Thymus (tissue), 11 donors: Measurements from ENCODE around the gene ELAVL1. TPM values are rescaled to one million over a fixed set of nuclear protein-coding genes. Genes with fewer than 3 reads are reported as not detected.
"Not testable (repeated sequence)": the region's sequence is repeated elsewhere in the genome, so short reads cannot be mapped to it uniquely, and the experiment has no call there.

ENCODE experiments used
- DNase-seq, 9 donors: peaks; one replicate each; pipeline ENCODE4 v3.0.0-alpha.2; 2013; ENCODE audit warnings: low spot score in 9 of 9, low read depth in 6 of 9, missing footprints in 1 of 9
- H3K27ac ChIP-seq, 2 donors: one replicate each; pipeline ENCODE4 v1.5.1; 2013; ENCODE audit warnings: control low read depth in 1 of 2, low read depth in 1 of 2, low read length in 1 of 2, mild to moderate bottlenecking in 1 of 2, moderate library complexity in 1 of 2
- H3K27me3 ChIP-seq, 2 donors: one replicate each; pipeline ENCODE4 v1.5.1; 2013; ENCODE audit warnings: low read length in 1 of 2; ENCODE audit not compliant: control insufficient read depth in 2 of 2, insufficient read depth in 1 of 2
- H3K36me3 ChIP-seq, 2 donors: one replicate each; pipeline ENCODE4 v1.5.1; 2013; ENCODE audit warnings: low read length in 1 of 2, mild to moderate bottlenecking in 1 of 2, moderate library complexity in 1 of 2; ENCODE audit not compliant: control insufficient read depth in 2 of 2, insufficient read depth in 2 of 2
- H3K4me1 ChIP-seq, 2 donors: one replicate each; pipeline ENCODE4 v1.5.1; 2013; ENCODE audit warnings: low read length in 2 of 2; ENCODE audit not compliant: control insufficient read depth in 2 of 2, insufficient read depth in 2 of 2
- H3K4me3 ChIP-seq, 2 donors: one replicate each; pipeline ENCODE4 v1.5.1; 2013; ENCODE audit warnings: low read length in 2 of 2, control low read depth in 1 of 2, mild to moderate bottlenecking in 1 of 2
- H3K9me3 ChIP-seq, 2 donors: one replicate each; pipeline ENCODE4 v1.5.1; 2013; ENCODE audit warnings: low read length in 1 of 2, mild to moderate bottlenecking in 1 of 2; ENCODE audit not compliant: control insufficient read depth in 2 of 2, insufficient read depth in 1 of 2
- WGBS: extraction: QIAGEN DNeasy Blood & Tissue Kit; methylation state at CpG from one replicate; pipeline ENCODE4 v1.1.7; 2013; 5-methylcytosine and 5-hydroxymethylcytosine counted together
- polyA plus RNA-seq: library from polyadenylated mRNA; stranded (reverse); fragments of 200-250 nt; gene quantifications from one replicate; pipeline ENCODE4 v1.2.3, GENCODE V29; 2013
- total RNA-seq: library from RNA; stranded (reverse); fragments of 120-200 nt; gene quantifications from one replicate; pipeline ENCODE4 v1.2.4, GENCODE V29; 2013
- donor health status: healthy.

ELAVL1 gene
- total and polyA plus RNA-seq, 2 donors: 20.8 to 45.6 TPM

DNA sequence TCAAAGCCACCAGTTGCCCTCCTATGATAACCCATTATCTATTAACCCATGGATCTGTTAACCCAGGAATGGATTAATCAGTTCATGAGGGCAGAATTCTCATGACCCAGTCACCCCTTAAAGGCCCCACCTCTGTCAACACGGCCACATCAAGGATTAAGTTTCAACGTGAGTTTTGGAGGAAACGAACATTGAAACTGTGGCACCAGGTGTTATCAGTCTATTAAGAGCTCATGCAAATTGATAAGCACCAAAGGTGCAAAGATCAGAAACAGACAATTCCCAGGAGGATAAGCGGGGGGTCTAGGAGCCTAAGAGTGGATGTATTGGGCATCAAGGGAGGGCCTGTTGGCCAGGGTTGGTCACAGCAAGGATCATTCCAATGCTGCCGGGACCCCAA is 19.9 kb upstream of the ELAVL1 start:
- H3K27me3 ChIP-seq: no peaks in the 10 kb centered on the region
- H3K9me3 ChIP-seq: no peaks in the 10 kb centered on the region
- H3K4me3 ChIP-seq: no peak overlapping the region
- H3K36me3 ChIP-seq: no peaks in the 10 kb centered on the region
- no peak overlapping the region for H3K27ac ChIP-seq
- WGBS: 95% methylated on average over 5 of the region's 5 CpGs
- peaks cover 0 to 2% of the 10 kb centered on the region in 2 donors for H3K4me1 ChIP-seq
- DNase-seq: no peak

DNA sequence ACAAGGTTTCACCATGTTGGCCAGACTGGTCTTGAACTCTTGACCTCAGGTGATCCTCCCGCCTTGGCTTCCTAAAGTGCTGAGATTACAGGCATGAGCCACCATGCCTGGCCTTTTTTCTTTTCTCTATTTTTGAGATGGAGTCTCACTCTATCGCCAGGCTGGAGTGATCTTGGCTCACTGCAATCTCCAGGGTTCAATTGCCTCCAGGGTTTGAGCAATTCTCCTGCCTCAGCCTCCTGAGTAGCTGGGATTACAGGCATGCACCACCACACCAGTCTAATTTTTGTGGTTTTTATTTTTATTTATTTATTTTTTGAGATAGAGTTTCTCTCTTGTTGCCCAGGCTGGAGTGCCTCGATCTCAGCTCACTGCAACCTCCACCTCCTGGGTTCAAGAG is 18.8 kb upstream of the ELAVL1 start:
- H3K9me3 ChIP-seq, H3K27ac ChIP-seq, H3K27me3 ChIP-seq, DNase-seq, H3K36me3 ChIP-seq, H3K4me1 ChIP-seq, H3K4me3 ChIP-seq: not testable (repeated sequence)
- WGBS: 99% methylated on average over 3 of the region's 3 CpGs

DNA sequence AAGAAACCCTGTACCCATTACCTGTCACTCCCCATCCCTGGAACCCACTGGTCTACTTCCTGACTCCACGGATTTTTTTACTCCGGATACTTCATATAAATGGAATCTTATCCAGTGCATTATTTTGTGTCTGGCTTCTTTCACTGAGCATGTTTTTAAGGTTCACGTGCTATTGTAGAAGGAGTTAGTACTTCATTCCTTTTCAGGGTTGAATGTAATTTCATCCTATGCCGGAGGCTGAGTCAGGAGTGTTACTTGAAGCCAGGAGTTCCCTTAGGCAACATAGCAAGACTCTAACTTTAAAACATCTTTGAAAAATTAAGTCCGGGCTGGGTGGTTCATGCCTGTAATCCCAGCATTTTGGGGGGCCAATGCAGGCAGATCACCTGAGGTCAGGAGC is 17.9 kb upstream of the ELAVL1 start:
- Histone ChIP-seq H3K4me3 (no peak overlapping the region), H3K27me3 (no peaks in the 10 kb centered on the region), H3K4me1 (peaks cover 0 to 2% of the 10 kb centered on the region in 2 donors), H3K27ac (no peak overlapping the region), H3K36me3 (no peaks in the 10 kb centered on the region), H3K9me3 (no peaks in the 10 kb centered on the region)
- no peak for DNase-seq
- 91% methylated on average over 5 of the region's 5 CpGs for WGBS

DNA sequence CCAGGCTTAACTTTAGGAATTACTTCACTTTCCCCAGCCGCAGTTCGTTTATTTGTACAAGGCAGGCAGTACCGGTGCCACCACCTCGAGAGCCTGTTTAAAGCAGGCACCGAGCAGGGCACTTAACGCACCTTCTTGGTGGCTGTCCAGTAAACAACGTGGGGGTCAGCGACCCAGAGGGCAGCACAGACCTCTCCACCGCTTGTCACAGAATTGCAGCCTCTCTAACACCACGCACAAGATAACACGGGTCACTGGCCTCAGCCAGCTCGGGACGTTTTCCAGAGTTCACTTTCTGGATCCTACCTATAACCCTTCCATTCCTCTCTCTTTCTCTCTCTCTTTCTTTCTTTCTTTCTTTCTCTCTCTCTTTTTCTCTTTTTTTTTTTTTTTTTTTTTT is 16.8 kb upstream of the ELAVL1 start:
- H3K4me1 ChIP-seq: peaks cover 0 to 8% of the 10 kb centered on the region in 2 donors
- 96% methylated on average over 13 of the region's 13 CpGs for WGBS
- H3K4me3 ChIP-seq: no peak overlapping the region
- H3K36me3 ChIP-seq: no peaks in the 10 kb centered on the region
- DNase-seq: no peak
- no peaks in the 10 kb centered on the region for H3K27me3 ChIP-seq
- no peaks in the 10 kb centered on the region for H3K9me3 ChIP-seq
- H3K27ac ChIP-seq: no peak overlapping the region

DNA sequence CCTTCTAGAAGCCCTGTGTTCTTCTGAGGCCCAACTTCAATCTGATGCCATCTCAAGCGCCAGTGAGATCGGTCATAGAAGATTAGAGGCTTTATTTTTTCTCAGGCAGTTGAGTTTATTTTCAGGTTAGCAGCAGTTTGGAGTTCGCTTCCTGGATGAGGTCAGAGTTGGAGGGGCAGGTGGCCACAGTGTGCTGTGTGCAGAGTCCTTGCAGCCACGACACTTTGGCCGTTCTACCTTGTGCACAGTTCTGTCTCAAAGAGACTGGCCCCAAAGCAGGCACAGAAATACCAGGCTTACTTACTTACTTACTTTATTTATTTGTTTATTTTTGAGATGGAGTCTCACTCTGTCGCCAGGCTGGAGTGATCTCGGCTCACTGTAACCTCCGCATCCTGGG is 15.9 kb upstream of the ELAVL1 start:
- WGBS: 95% methylated on average over 8 of the region's 8 CpGs
- Histone ChIP-seq H3K36me3 (no peaks in the 10 kb centered on the region), H3K4me3 (no peak overlapping the region), H3K4me1 (peaks cover 0 to 6% of the 10 kb centered on the region in 2 donors), H3K27me3 (no peaks in the 10 kb centered on the region), H3K27ac (no peak overlapping the region), H3K9me3 (no peaks in the 10 kb centered on the region)
- DNase-seq: no peak

DNA sequence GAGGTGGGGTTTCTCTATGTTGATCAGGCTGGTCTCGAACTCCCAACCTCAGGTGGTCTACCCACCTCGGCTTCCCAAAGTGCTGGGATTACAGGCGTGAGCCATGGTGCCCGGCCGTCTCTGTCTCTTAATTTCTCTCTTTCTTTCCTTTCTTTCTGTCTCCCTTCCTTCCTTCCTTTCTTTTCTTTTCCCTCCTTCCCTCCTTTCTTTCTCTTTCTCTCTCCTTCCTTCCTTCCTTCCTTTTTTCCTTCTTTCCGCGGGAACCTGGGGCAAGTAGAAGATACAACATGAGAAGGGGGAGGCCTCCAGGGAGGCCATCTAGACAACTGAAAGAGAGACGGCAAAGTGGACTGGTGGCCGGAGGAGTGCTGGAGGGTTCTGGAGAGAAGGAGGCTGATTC is 15.2 kb upstream of the ELAVL1 start:
- Histone ChIP-seq H3K4me3 (no peak overlapping the region), H3K9me3 (no peaks in the 10 kb centered on the region), H3K27me3 (no peaks in the 10 kb centered on the region), H3K27ac (no peak overlapping the region), H3K36me3 (no peaks in the 10 kb centered on the region), H3K4me1 (peaks cover 0 to 6% of the 10 kb centered on the region in 2 donors)
- no peak for DNase-seq
- 91% methylated on average over 9 of the region's 9 CpGs for WGBS

DNA sequence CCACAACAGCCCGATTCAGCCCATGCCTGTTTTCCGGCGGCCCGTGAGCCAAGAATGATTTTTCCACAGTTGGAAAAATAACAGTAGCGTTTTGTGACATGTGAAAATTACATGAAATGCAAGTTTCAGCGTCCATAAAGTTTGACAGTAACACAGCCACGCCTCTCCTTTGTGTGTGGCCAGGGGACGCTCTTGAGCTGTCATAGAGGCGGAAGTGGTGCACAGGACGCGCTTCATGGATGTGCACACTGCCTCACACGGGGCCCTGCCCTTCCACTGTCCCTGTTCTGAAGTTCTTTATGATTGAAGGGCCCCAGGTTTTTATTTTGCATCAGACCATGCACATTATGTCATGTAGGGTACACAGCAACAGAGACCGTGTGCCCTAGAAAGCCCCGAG is 12.4 kb upstream of the ELAVL1 start:
- Histone ChIP-seq H3K9me3 (no peaks in the 10 kb centered on the region), H3K4me1 (peaks cover 0 to 6% of the 10 kb centered on the region in 2 donors), H3K36me3 (no peaks in the 10 kb centered on the region), H3K4me3 (no peak overlapping the region), H3K27me3 (no peaks in the 10 kb centered on the region), H3K27ac (peak overlapping the region in 1 of 2 donors; percentile 62)
- DNase-seq: peak in 3 of 9 donors; percentile 40 to 72 (median 51)
- 61% methylated on average over 14 of the region's 14 CpGs for whole genome bisulfite sequencing

DNA sequence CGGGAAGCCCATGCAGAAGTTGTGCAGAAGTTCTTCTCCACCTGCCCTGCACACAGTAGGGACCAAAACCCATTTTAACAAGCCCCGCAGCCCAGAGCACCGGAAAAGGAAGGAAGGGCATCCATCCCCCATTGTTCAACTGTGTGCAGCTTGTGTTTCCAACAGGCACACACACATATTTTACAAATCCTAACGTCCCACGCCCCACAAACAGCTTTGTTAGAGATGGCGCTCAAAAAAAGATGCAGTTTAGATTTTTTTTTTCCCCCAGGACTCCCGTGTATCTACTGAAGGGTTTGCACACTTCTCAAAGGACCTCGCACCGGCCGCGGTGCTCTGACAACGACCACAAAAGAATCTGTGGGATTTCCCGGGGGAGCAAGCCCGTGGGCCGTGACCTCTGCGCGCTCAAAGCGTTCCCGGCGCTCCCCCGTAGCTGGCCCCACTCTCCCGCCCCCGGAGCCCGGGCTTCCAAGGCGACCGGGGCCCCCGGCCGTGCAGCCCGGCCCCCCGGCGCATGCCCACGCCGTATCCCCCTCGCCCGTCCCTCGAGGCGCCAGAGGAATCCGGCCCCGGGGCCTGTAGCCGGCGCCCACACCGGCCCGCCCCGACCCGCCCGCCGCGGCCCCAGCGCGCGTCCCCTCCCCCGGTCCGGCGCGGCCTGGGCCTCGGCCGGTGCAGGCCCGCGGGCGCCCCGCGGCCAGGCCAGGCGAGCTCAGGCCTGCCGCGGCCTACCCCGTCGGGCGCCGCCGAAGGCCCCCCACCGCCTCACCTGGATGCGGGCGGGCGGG is 523 bp downstream of the ELAVL1 start:
- Histone ChIP-seq H3K4me3 (peak overlapping the region; percentile 55 to 98), H3K27ac (peak overlapping the region; percentile 34 to 79), H3K4me1 (peaks cover 20 to 42% of the 10 kb centered on the region in 2 donors), H3K27me3 (no peaks in the 10 kb centered on the region), H3K36me3 (peaks cover 7 to 16% of the 10 kb centered on the region in 2 donors), H3K9me3 (no peaks in the 10 kb centered on the region)
- WGBS: under 1% methylated on average over 74 of the region's 74 CpGs
- DNase-seq: peak in 4 of 9 donors; percentile 15 to 61 (median 36)

DNA sequence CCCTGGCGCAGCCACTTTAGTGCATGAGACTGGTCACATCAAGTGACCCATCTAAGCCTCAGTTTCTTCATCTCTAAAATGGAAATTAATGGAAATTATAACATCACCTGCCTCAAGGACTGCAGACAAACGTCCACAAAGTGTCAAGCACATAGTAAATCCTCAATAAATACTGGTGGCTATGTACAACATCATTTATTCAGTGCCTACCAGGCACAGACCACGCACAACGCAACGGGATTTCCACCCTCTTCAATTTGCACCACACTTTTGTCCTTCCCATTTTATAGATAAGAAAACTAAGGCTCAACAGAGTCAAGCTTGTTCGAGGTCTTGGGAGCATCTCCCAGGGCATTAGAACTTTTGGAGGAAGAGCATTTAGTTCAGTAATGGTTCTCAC is 1.4 kb downstream of the ELAVL1 start:
- H3K36me3 ChIP-seq: peaks cover 12 to 20% of the 10 kb centered on the region in 2 donors
- DNase-seq: no peak
- peak overlapping the region in 1 of 2 donors; percentile 34 for H3K27ac ChIP-seq
- no peaks in the 10 kb centered on the region for H3K9me3 ChIP-seq
- peaks cover 20 to 42% of the 10 kb centered on the region in 2 donors for H3K4me1 ChIP-seq
- H3K4me3 ChIP-seq: peak overlapping the region; percentile 55 to 98
- WGBS: 77% methylated on average over 6 of the region's 6 CpGs
- no peaks in the 10 kb centered on the region for H3K27me3 ChIP-seq
